KMS-11 (cell line): Measurements from ENCODE around the gene CINP.

ENCODE experiments used
- H2AFZ ChIP-seq: fragments of 200-600 bp; sonication (generic); 2 replicates; pipeline ENCODE4 v1.6.1; 2016; ENCODE audit warnings: antibody characterized with exemption, mixed run types, low read depth
- H3K27ac ChIP-seq: fragments of 200-600 bp; sonication (generic); 2 replicates; pipeline ENCODE4 v1.6.1; 2016; ENCODE audit warnings: mild to moderate bottlenecking, mixed run types
- H3K27me3 ChIP-seq: fragments of 200-600 bp; sonication (generic); 2 replicates; pipeline ENCODE4 v1.6.1; 2017; ENCODE audit warnings: mild to moderate bottlenecking, low read depth, mixed run types, moderate library complexity; ENCODE audit not compliant: insufficient read depth
- H3K36me3 ChIP-seq: fragments of 200-600 bp; sonication (generic); 2 replicates; pipeline ENCODE4 v1.6.1; 2017; ENCODE audit warnings: mild to moderate bottlenecking, mixed run types; ENCODE audit not compliant: insufficient read depth
- H3K4me1 ChIP-seq: fragments of 200-600 bp; sonication (generic); 2 replicates; pipeline ENCODE4 v1.6.1; 2016; ENCODE audit warnings: mild to moderate bottlenecking, low read depth, mixed run types; ENCODE audit not compliant: poor library complexity, severe bottlenecking
- H3K4me2 ChIP-seq: fragments of 200-600 bp; sonication (generic); 2 replicates; pipeline ENCODE4 v1.7.0; 2016; ENCODE audit warnings: mild to moderate bottlenecking, mixed run types
- H3K4me3 ChIP-seq: fragments of 200-600 bp; sonication (generic); IDR thresholded peaks from 2 replicates; pipeline ENCODE4 v1.6.1; 2017; ENCODE audit warnings: low read depth, low read length, mixed read lengths; ENCODE audit not compliant: insufficient read depth
- H3K79me2 ChIP-seq: fragments of 200-600 bp; sonication (generic); 2 replicates; pipeline ENCODE4 v1.6.1; 2016; ENCODE audit warnings: low read depth, mixed run types; ENCODE audit not compliant: insufficient read depth
- H3K9ac ChIP-seq: fragments of 200-600 bp; sonication (generic); 2 replicates; pipeline ENCODE4 v1.6.1; 2016; ENCODE audit warnings: mild to moderate bottlenecking, mixed run types
- H4K20me1 ChIP-seq: fragments of 200-600 bp; sonication (generic); 2 replicates; pipeline ENCODE4 v1.6.1; 2016; ENCODE audit warnings: mild to moderate bottlenecking, mixed run types; ENCODE audit not compliant: insufficient read depth
- CTCF ChIP-seq: fragments of 200-600 bp; sonication (generic); conservative IDR thresholded peaks from 2 replicates; pipeline ENCODE4 v1.6.1; 2017; ENCODE audit warnings: low read depth, mild to moderate bottlenecking, antibody characterized with exemption, low read length, moderate library complexity, mixed read lengths

Gene CINP

GRCh38 chr14:102351023-102351422, 11.7 kb downstream of the CINP start:
- H3K36me3 ChIP-seq, result no peaks in the 10 kb centered on the region; the same call in 1 of the 2 replicates

GRCh38 chr14:102348376-102348775, 14.3 kb downstream of the CINP start:
- Histone ChIP-seq H2AFZ (no peak overlapping the region), H3K9ac (no peak overlapping the region), H3K4me2 (no peak overlapping the region), H3K27ac (no peak overlapping the region), H4K20me1 (no peaks in the 10 kb centered on the region), H3K4me1 (no peaks in the 10 kb centered on the region), H3K36me3 (no peaks in the 10 kb centered on the region), H3K79me2 (no peaks in the 10 kb centered on the region), H3K4me3 (no peak overlapping the region), H3K27me3 (no peaks in the 10 kb centered on the region)
- TF ChIP-seq CTCF, result no peak

More at GRCh38 chr14:102351023-102351422, 11.7 kb downstream of the CINP start:
- Histone ChIP-seq H3K4me3 (no peak overlapping the region), H3K79me2 (no peaks in the 10 kb centered on the region), H3K27ac (no peak overlapping the region), H3K4me1 (no peaks in the 10 kb centered on the region), H3K4me2 (no peak overlapping the region), H3K27me3 (no peaks in the 10 kb centered on the region), H2AFZ (no peak overlapping the region), H4K20me1 (no peaks in the 10 kb centered on the region), H3K9ac (no peak overlapping the region)
- TF ChIP-seq CTCF, result no peak

DNA sequence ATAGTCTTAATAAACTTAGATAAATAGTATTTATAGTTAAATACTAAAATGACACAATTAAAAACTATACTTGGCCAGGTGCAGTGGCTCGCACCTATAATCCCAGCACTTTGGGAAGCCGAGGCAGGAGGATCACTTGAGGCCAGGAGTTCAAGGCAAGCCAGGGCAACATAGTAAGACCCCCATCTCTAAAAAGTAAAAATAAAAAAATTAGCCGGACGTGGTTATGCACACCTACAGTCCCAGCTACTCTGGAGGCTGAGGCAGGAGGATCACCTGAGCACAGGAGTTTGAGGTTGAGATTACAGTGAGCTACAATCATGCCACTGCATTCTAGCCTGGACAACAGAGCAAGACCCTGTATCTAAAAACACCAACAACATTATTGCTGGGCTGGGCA, 16.0 kb downstream of the CINP start:
- Histone ChIP-seq H3K9ac (no peak overlapping the region), H3K79me2 (no peaks in the 10 kb centered on the region), H3K4me1 (no peaks in the 10 kb centered on the region), H4K20me1 (no peaks in the 10 kb centered on the region), H3K36me3 (no peaks in the 10 kb centered on the region), H2AFZ (no peak overlapping the region), H3K27me3 (no peaks in the 10 kb centered on the region), H3K27ac (no peak overlapping the region), H3K4me2 (no peak overlapping the region), H3K4me3 (no peak overlapping the region)
- TF ChIP-seq CTCF, result no peak

DNA sequence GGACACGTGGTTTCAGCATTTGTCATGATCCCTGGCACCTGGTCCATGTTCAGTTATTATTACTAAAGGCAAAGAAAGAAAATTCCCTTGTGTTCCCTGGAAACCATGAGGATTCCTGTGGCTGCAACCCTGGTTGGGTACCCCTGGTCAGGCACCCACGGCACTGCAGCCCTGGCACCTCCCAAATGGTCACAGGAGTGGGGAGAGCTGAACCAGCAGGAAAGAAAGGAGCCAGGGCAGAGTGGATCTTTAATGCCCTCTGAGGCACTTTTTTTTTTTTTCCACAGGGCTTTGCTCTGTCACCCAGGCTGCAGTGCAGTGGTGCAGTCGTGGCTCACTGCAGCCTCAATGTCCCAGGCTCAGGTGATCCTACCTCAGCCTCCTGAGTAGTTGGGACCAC, 17.5 kb downstream of the CINP start:
- no peak overlapping the region for H3K27ac ChIP-seq
- no peaks in the 10 kb centered on the region for H3K27me3 ChIP-seq
- no peaks in the 10 kb centered on the region for H4K20me1 ChIP-seq
- no peak overlapping the region for H2AFZ ChIP-seq
- H3K4me3 ChIP-seq, result no peak overlapping the region
- TF ChIP-seq CTCF, result no peak
- no peaks in the 10 kb centered on the region for H3K4me1 ChIP-seq
- H3K4me2 ChIP-seq, result no peak overlapping the region
- H3K36me3 ChIP-seq, result no peaks in the 10 kb centered on the region
- no peak overlapping the region for H3K9ac ChIP-seq
- H3K79me2 ChIP-seq, result no peaks in the 10 kb centered on the region

DNA sequence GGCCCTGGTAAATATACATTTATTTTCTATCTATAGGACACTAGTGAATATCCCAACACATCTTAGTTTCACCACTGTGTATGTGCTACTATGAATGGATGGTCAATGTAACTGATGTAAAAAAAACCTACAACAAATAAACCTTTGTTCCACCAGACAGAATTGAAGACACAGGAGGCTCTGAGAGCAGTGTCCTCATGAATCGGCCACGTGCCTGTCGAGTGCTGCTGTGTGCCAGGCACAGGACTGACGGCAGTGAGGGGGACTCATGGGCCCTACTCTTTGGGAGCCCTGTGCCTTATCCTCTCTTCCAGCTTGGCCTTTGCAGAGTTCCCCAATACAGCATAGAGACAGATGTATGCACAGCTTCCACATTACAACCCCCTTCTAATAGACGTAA, 18.2 kb downstream of the CINP start:
- no peaks in the 10 kb centered on the region for H4K20me1 ChIP-seq
- H3K27ac ChIP-seq, result no peak overlapping the region
- no peaks in the 10 kb centered on the region for H3K4me1 ChIP-seq
- no peaks in the 10 kb centered on the region for H3K79me2 ChIP-seq
- no peaks in the 10 kb centered on the region for H3K36me3 ChIP-seq
- no peak overlapping the region for H3K4me2 ChIP-seq
- H3K4me3 ChIP-seq, result no peak overlapping the region
- H3K27me3 ChIP-seq, result no peaks in the 10 kb centered on the region
- no peak overlapping the region for H3K9ac ChIP-seq
- no peak for TF ChIP-seq CTCF
- H2AFZ ChIP-seq, result no peak overlapping the region
